Activated CD4-positive, CD25-positive, alpha-beta regulatory T cell treated with anti-CD3 and anti-CD28 coated beads, Interleukin-2, amount 50 U/mL, for 24 hours (primary cell): ENCODE results near the gene CDH26.

Experiments used
- ATAC-seq, 2 donors: fragments of 150-1000 bp; cut with Tn5 transposase; one replicate each; pipeline ENCODE4 v1.10.0; 2021; ENCODE audit warnings: mild to moderate bottlenecking in 1 of 2, moderate library complexity in 1 of 2

The CDH26 gene

DNA sequence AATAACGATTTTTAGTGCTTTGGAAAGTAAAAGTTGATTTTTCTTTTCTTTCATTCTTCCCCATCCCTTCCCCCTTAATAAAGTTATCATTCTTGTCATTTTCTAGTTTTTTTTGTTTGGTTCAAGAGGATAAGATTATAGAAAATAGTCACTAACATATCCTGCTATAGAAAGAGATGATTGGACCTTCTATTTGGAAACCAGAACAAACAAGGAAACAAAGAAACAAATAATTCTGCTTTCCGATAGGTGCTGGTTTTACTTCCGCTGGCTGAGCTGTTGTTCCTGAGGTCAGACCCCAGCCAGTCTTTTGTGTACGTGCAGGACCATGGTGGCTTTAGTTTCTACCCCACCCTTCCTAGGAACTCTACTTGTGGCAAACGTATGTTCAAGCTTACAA is at the start of gene CDH26:
CDH26 (plus strand) TSS at position 301 of the 400 bp plus-strand sequence. CDS start 304 bp downstream, outside the sequence.
- no peak for ATAC-seq

DNA sequence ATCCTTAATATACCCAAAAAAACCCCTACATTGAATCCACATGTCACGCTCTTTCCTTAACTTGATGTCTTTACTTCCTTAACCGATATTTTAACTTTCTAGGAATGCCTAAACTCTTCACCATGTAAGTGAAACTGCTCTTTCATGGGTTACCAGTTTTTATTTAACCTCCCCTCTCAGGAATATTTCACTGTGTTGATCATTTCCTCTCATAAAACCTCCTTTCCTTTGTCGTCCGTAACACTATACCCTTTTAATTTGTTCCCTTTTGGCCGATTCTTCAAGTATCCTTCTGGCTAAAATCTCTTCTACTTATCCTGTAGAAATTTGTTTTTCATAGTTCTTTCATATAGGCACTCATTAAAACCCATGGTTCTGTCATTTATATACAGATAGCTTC is 49.4 kb upstream of the CDH26 start:
- ATAC-seq, result no peak

DNA sequence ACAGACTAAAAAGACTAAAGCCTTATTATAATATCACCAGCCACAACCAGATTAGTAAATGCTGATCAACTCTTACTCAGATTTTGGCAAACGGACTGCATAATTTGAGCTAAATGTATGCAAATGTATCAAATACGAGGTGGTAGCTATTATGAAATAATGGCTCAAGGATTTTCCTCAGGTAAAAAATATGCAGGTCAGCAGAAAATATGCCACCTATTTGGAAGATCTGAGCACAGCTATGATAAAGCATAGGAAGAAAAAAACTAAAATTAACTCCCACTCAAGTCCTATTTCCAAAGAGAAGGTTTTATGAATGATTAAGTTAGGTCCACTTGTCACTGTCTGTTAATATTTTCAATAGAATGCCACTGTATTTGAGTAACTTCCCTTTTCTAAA is 47.2 kb upstream of the CDH26 start:
- ATAC-seq, result no peak

DNA sequence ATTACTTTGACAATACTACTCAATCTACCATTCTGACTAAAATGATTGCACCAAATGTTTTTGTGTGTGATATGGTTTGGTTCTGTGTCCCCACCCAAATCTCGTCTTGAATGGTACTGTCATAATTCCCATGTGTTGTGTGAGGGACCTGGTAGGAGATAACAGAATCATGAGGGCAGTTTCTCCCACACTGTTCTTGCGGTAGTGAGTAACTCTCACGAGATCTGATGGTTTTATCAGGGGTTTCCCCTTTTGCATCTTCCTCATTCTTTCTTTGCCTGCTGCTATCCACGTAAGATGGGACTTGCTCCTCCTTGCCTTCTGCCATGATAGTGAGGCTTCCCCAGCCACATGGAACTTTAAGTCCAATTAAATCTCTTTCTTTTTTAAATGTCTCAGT is 45.6 kb upstream of the CDH26 start:
- peak in 1 of 2 donors; percentile 27 for ATAC-seq

DNA sequence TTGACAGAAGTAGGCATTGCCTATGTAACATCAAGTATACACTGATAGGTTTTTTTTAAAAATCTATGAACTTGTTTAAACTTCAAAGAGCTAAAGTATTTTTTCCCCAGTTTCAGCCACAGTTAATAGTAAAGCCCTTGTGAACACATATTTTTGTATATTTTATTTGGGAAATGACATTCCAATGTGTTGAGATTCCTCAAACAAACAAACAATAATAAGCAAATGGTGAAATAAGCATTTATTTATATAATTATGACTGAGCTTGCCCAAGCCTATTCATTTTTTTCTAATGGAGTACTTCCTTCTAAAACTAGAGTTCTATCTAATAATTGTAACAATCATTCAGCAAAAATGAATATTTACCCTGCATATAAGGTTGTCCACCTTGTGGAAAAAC is 37.3 kb upstream of the CDH26 start:
- no peak for ATAC-seq

DNA sequence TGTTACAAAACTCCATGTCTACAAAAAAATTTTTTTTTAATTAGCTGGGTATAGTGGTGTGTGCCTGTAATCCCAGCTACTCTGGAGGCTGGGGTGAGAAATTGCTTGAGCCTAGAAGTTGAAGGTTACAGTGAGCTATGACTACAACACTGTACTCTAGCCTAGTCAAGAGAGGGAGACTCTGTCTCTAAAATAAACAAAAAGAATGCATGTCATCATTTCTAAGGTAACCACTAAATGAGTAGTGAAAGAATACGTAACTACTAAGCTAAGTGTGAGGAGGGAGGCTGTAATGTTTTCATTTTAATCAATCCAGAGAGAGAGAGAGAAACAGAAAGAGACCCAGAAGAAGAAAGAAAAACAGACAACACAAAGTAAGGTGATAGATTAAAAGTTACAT is 34.7 kb upstream of the CDH26 start:
- ATAC-seq, result no peak

DNA sequence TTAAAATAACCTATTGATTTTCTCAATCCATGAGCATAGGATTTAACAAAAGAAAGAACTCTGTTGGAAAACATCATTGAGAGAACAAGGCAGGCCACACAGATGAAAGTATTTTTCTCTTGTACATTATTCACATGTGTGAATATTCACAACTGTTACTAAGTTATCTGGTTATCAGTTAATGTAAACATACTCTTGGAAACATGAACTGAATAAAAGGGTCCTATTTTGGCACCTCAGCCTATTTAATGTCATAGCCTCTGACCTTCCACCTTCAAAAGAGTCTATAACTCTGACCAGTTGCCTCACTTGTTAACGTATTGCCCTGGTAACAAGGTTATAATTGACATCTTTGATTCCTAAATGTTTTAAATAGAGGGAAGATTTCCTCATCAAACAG is 32.9 kb upstream of the CDH26 start:
- ATAC-seq, result no peak

DNA sequence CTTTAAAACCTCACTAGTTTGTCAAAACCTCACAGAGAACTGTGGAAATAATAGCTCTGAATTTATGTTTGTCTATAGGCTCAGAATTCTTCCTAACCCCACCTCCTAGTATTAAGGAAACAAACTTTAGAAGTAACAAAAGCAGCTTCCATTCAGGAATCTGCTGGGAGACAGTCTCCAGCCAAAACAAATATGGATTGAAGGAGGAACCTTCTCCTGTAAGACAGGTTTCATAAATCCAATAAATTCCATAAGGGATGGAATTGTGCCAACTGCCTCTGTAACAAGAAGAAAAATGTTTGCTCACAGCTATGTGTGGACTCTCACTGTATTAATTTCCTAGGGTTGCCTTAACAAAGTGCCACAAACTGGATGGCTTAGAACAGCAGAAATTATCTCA is 32.3 kb upstream of the CDH26 start:
- ATAC-seq, result no peak

DNA sequence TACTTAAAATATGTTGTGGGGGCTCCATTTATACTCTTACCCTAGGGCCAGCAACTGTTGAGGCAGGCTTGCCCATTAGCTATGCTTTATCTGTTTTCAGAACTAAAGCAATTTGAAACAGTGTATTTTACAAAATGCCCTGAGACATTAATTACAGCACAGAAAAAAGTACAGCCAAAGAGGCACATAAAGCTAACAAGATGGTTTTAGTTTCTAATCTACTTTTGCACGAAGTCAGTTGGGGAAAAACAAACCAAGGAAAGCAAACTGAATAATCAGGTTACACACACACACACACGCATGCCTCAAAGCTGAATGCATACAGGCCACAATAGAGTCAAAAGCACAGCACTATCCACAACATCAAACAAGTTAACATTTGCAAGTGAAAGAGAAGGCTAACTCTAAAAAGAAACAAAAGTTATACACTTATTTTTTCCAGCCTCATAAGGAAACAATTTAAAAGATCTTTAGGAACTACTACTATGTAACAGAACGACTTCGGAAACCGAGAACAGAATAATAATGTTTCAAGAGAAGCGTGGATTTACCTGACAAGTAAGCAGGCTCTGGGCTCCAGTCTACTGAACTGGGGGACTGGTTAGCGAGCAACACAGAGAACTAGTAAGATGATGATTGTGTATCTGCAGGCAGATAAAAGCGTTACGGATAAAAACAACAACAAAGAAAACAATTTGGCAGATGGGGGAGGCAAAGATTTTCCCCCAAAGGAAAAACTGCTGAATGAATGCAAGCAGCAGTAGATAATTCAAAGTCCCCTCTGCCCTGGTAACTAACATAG is 26.5 kb upstream of the CDH26 start:
- no peak for ATAC-seq

DNA sequence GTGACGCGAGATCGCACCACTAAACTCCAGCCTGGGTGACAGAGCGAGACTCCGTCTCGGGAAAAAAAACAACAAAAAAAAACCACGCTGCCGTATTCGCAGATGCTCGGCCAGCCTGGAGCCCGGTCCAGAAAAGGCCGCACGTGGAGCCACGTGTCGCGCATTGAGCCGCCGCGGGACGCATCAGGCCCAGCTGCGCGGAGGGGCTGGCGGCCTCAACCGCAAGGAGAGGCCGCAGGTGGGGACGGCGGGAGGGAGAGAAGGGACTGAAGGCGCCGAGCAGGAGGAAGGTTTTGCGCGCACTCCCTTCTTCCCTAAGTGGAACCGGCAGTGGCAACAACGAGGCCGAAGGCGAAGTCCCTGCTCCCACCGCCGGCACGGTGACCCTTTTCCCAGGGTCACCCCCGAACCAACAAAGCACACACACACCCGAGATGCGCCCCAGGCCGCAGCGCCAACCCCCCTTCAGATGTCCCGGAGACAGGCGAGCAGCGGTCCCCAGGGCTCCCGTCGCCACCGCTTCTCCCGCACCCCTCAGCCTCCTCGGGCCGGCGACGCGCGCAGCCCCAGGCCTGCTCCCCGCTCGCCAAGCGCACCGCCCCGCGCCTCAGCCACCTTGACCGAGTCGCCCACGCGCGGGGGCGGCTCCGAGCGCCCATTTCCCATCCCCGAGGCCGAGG is 25.5 kb upstream of the CDH26 start:
- ATAC-seq, result no peak

DNA sequence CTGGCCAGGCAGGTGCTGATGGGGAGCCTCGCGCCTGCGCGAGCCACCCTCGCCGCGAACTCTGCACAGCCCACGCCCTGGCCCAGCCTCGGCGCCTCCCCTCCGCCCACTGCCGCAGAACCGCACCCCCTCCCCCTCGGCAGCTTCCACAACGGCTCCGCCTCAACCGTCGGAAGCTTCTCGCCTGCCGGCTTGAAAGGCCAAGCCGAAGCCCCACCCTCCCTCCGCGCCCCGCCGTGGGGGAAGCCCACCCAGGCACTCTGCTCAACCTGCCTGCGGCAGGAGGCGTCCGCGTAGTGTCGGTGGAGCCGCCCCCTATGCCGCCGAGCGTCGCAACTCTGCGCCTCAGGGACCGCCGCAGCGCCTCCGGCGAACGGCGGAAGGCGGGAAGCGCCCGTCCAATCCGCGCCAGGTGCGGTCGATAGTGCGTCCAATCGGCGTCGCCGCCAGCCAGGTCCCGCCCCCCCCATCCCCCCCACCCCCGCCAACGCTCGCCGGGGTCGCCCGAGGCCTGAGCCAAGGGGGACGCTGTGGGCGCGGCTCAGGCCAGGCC is 24.9 kb upstream of the CDH26 start, which contains the start of gene SYCP2:
SYCP2 (minus strand) TSS at position 342 of the 553 bp plus-strand sequence. CDS start 11,224 bp downstream, outside the sequence.
- ATAC-seq, result peak; percentile 76 to 83

DNA sequence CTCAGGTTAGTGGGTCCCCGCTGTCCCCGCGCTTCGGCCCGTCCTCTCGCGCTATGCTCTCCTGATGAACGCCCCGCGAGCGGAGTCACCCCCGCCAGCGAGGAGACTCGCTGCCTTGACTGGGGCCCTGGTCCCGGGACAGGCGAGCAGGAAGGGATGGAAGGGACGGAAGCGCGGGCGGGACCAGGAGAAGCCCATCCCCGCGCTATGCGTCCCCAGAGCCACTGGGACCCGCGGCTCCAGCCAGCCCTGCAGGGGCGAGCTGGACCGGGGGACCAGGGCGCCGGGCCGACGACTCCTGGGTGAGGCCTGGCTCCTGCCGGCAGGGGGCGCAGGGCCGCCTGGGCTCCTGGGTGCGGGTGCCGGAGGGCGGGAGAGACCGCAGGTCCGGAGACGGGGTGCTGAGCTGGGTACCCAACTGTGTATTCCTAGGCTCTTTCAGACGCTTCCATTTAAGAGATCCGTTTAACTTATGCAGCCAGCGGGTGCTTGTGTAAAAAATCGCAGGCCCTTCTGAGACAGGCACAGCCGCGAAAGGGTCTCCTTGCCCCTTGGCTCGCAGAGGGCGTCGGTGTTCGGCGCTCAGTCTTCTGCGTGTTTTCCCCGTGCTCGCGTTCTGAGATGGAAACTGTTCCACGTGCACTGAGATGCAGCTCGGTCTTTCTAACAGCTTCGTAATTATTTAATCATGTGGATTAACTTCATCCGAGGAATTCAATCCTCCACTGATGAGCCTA is 24.2 kb upstream of the CDH26 start:
- peak; percentile 83 to 84 for ATAC-seq

DNA sequence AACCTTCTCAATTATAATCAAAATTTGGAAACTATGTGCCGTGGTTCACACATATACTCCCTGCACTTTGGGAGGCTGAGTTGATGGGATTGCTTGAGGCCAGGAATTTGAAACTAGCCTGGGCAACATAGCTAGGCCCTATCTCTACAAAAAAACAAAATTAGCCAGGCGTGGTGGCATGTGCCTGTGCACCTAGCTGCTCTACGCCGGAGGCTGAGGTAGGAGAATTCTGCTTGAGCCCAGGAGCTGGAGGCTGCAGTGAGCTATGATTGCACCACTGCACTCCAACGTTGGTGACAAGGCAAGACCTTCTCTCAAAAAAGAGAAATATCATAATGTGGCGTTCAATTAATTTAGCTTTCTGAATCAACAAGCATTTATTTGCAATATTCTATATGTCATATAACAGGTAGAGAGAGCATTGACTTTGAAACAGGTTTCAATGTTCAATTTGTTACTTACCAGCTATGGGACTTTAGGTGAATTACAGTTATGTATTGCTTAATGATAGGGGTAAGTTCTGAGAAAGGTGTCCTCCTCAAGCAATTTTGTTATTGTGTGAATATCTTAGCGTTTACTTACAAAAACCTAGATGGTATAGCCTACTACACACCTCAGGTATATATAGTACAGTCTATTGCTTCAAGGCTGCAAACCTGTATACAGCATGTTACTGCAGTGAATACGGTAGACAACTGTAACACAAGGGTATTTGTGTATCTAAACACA is 22.6 kb upstream of the CDH26 start:
- no peak for ATAC-seq

DNA sequence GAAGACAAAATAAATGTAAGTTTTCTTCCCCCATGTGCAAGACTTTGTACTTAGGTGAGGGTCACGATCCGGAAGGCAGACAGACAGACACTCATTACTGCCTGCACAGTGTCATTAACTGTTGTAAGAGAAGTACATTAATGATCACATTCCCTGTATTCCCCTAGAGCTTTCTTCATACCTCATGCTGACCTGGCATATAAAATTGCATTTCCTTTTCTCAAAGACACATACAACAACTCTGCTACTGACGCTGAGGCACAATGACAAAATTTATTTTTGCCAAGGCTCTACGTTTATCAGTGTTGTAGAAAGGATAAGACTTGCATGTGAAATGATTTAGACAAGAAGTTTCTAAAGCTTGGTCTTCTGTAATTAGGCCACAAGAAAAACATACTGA is 21.8 kb upstream of the CDH26 start:
- no peak for ATAC-seq

DNA sequence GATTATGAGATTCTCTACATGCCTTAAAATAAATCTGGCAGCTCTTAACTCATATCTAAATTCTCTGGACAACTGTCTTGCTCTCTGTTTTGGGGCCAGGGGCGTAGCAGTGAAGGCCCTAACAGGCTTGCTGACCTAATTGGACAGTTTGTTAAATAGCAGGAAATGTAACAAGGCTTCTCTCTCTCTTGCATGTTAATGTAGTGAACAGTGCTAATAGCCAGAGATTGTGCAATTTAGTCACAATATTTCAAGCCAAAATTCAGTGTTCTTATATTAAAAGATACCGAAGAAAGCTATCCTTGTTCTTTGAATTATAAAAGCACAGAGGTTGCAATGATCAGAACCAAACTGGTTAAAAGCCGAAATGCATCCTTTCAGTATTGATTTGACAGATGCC is 21.1 kb upstream of the CDH26 start:
- no peak for ATAC-seq

DNA sequence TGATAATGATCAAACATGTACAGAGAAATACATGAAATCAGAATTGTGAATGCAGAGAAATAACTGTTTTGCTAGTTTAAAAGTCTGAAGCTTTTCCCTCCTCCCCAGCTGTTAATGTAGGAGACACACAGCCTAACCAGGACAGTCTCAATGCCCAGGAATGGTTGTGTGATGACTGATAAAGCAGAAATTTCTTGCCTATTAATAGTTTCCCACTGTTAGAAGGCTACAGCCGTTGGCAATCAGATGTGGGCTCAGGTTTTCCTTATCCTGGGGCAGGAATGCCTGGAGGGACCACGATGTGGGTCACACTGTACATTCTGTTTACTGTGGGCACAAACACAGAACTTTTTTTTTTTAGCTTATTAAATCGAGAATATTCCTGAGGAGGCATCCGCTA is 20.0 kb upstream of the CDH26 start:
- no peak for ATAC-seq

DNA sequence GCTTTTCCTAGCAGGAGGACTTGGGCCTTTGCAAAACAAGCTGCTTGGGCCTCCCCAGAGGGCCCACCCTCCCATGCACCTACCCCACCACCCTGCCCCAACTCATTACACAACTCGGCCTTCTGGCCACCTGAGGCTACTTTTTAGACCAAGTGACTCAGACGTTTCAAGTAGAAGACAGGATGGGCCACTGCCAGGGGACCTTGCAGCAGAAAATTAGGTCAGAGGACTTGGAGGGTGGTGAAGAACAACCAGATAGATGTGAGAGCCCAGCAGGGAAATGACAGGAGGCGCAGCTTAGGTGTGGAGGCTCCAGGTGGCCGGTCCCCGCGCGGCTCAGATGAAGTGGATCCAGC is 19.5 kb upstream of the CDH26 start:
- no peak for ATAC-seq

DNA sequence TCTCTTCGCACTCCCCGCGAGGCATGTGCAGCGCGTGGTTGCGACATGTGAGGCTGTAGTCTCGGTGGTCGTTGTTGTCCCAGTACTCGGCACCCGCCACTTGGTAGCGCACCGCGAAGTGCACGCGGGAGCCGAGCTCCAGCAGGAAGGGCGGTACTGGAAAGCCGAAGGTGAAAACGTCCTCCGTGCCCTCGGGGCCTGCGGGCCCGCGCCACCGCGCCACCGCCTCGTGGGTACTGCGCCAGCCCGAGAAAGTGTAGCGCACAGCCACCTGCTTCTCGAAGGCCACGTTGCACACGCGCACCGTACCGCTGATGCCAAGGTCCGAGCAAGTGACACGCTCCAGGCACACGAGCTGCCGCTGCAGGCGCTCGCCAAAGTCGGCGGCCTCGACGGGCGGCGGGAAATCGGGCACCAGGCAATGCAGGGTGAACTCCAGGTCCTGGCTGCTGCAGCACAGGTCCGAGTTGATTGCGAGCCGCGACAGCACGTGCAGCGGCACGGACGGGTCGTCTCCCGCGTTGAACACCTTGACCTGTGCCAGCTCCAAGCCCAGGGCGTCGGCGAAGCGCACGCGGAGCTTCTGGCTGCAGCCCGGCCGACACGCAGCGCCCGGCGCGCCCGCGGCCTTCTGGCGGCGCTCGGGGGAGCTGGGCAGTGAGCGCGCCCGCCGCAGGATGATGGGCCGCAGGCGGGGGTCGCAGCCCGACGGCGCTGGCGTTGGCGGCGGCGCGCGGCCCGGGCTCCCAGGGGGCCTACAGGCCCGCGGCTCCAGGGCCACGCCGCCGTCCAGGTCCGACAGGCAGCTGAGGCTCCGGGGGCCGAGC is 19.0 kb upstream of the CDH26 start:
- ATAC-seq, result no peak

DNA sequence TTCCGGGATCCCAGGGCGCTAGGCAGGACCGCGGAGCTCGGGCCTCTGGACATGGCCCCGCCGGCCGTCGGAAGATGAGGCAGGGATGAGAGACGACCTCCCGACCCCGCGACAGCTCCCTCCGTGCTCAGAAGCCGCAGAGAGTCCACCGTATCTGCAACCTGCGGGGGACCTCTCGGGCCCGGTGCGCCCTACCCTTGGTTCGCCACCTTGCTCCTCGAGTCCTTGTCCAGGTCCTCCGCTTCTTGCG is 18.4 kb upstream of the CDH26 start:
- ATAC-seq, result peak; percentile 1 to 3

DNA sequence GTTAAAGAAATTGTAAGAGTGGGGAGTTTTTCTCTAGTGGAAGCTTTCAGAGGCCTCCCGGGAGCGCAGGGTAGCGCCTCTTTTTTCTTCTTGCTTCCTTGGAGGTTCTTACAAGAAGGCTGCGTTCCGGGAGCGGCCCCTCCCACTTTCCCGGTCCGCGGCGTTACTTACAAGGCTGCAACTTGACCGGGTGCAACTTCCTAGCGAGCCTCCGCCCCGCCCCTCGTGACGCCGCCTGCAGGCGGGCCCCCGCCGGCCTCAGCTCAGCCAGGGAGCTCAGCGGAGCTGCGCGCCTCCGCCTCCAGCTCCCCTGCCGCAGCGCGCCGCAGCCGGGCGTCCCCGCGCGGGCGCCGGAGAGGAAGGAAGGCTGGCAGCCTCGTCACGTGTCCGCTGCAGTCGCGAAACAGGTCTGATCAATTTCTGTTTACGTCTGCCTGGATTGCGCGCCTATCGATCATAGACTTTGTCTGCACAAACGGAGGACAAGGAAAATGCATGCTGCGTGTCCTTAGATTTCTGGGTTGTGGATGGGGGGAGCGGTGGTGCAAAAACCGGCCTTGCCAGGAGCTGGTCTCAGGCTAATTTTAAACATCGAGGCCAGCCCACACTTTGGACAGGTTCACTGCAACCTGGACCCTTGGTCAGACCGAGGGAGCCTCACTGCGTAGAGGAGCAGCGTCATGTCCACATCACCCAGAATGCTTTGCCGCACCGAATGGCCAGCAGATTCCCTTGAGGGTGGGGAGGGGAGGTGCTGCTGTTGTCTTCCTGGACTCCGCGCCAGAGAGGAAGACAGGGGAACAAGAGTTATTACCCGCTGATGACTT is 17.9 kb upstream of the CDH26 start, which contains the start of the genes FAM217B and PPP1R3D:
FAM217B (plus strand) TSS at position 261 of the 827 bp plus-strand sequence. CDS start 3,555 bp downstream, outside the sequence.
PPP1R3D (minus strand) TSS at position 177 of the 827 bp plus-strand sequence. CDS start 374 bp downstream, outside the sequence.
- peak; percentile 96 to 97 for ATAC-seq

DNA sequence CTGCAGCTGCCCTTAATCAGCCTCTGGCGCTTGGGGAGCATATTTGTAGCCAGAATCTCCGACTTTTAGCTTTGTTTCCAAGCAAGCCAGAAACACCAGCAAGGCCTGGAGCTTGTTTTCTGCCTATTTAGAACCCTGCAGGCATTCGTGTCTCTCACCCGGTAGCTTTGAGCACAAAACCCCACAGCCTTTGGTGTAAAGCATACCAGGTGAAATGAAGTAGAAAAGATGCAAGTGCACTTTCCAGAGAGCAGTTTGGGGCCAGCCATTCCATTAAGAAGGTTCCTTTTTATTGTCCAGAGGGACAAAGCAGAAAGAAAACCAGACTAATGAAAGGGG is 17.3 kb upstream of the CDH26 start:
- ATAC-seq, result no peak
